OCI-LY3 (cell line): ENCODE results near the gene TMOD4.
A peak's percentile ranks its signal among the peaks of the same experiment; 100 is the strongest.

Source experiments
- EZH2phosphoT487 ChIP-seq: fragments of 200-600 bp; shearing (Covaris generic); IDR thresholded peaks from 2 replicates; pipeline ENCODE4 v1.6.1; 2018; ENCODE audit warnings: antibody characterized with exemption, mixed run types, low read depth
- TF ChIP-seq, protein P1 (sequence below): fragments of 200-600, 300-600 bp; sonication (generic); IDR thresholded peaks from 2 replicates; pipeline ENCODE4 v1.5.1; 2014; ENCODE audit warnings: antibody characterized with exemption, low read length, low read depth

GRCh38 chr1:151135433-151136385, 40.1 kb downstream of the TMOD4 start:
- TF ChIP-seq, protein P1, sequence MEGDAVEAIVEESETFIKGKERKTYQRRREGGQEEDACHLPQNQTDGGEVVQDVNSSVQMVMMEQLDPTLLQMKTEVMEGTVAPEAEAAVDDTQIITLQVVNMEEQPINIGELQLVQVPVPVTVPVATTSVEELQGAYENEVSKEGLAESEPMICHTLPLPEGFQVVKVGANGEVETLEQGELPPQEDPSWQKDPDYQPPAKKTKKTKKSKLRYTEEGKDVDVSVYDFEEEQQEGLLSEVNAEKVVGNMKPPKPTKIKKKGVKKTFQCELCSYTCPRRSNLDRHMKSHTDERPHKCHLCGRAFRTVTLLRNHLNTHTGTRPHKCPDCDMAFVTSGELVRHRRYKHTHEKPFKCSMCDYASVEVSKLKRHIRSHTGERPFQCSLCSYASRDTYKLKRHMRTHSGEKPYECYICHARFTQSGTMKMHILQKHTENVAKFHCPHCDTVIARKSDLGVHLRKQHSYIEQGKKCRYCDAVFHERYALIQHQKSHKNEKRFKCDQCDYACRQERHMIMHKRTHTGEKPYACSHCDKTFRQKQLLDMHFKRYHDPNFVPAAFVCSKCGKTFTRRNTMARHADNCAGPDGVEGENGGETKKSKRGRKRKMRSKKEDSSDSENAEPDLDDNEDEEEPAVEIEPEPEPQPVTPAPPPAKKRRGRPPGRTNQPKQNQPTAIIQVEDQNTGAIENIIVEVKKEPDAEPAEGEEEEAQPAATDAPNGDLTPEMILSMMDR, result peak; percentile 17; the same call in 1 of the 2 replicates
- no peak for TF ChIP-seq EZH2phosphoT487
